ENCODE results near the gene FNDC10. TPM values are rescaled to one million over a fixed set of nuclear protein-coding genes. Genes with fewer than 3 reads are reported as not detected.
A peak's percentile ranks its signal among the peaks of the same experiment; 100 is the strongest.

The FNDC10 gene
- total RNA-seq, 1 donor from 2014 or later, result 7.4 TPM

GRCh38 chr1:1593834-1594601 lies 5.9 kb downstream of the FNDC10 start:
- no peak overlapping the region for H3K4me2 ChIP-seq (ENCODE audit: low read length)
- peaks cover 7% of the 10 kb centered on the region for H3K27me3 ChIP-seq (ENCODE audit: insufficient read depth, low read length)
- peaks cover 5% of the 10 kb centered on the region for H4K20me1 ChIP-seq (ENCODE audit: insufficient read depth, low read length)
- peaks cover 4% of the 10 kb centered on the region for H3K27me3 Mint-ChIP-seq (ENCODE audit: low read depth, unreplicated experiment)
- H3K79me2 ChIP-seq (ENCODE audit: insufficient read depth, low read length), result no peaks in the 10 kb centered on the region
- H3K27ac Mint-ChIP-seq (ENCODE audit: unreplicated experiment), result no peak overlapping the region
- no peak for TF ChIP-seq EZH2 (IDR thresholded peaks at IDR 0.05; ENCODE audit: insufficient read depth, low read length)
- TF ChIP-seq CTCF (IDR thresholded peaks at IDR 0.05; ENCODE audit: insufficient read depth, low read depth, low read length), result no peak
- no peaks in the 10 kb centered on the region for H3K9me3 ChIP-seq (ENCODE audit: insufficient read depth, low read depth, low read length)
- H3K36me3 ChIP-seq (ENCODE audit: insufficient read depth, low read length), result no peaks in the 10 kb centered on the region
- no peak overlapping the region for H3K4me3 Mint-ChIP-seq (ENCODE audit: unreplicated experiment)
- DNase-seq (ENCODE audit: low read depth), result no peak
- no peak for FAIRE-seq
- no peak overlapping the region for H3K9ac ChIP-seq (ENCODE audit: low read length)
- no peaks in the 10 kb centered on the region for H3K36me3 Mint-ChIP-seq (ENCODE audit: low read depth, unreplicated experiment)
- H3K9me3 Mint-ChIP-seq (ENCODE audit: unreplicated experiment), result no peaks in the 10 kb centered on the region
- peaks cover 6% of the 10 kb centered on the region for H3K4me1 ChIP-seq (ENCODE audit: insufficient read depth, low read length)
- no peak overlapping the region for H2AFZ ChIP-seq (ENCODE audit: low read depth, low read length)
- no peak overlapping the region for H3K27ac ChIP-seq (ENCODE audit: low read depth, low read length)
- peaks cover 3% of the 10 kb centered on the region for H3K4me1 Mint-ChIP-seq (ENCODE audit: low read depth, unreplicated experiment)
- no peak overlapping the region for H3K4me3 ChIP-seq (ENCODE audit: insufficient read depth, low read depth, low read length)

GRCh38 chr1:1591452-1591851 lies 8.5 kb downstream of the FNDC10 start:
- Histone ChIP-seq H4K20me1 (ENCODE audit: insufficient read depth, low read length) (no peaks in the 10 kb centered on the region), H3K36me3 (ENCODE audit: insufficient read depth, low read length) (no peaks in the 10 kb centered on the region), H3K27ac (ENCODE audit: low read depth, low read length) (no peak overlapping the region), H3K27me3 (ENCODE audit: insufficient read depth, low read length) (peaks cover 5% of the 10 kb centered on the region), H3K79me2 (ENCODE audit: insufficient read depth, low read length) (no peaks in the 10 kb centered on the region), H3K4me3 (ENCODE audit: insufficient read depth, low read depth, low read length) (no peak overlapping the region), H2AFZ (ENCODE audit: low read depth, low read length) (peak overlapping the region; percentile 50), H3K4me2 (ENCODE audit: low read length) (no peak overlapping the region), H3K4me1 (ENCODE audit: insufficient read depth, low read length) (no peaks in the 10 kb centered on the region), H3K9me3 (ENCODE audit: insufficient read depth, low read depth, low read length) (no peaks in the 10 kb centered on the region), H3K9ac (ENCODE audit: low read length) (no peak overlapping the region)
- no peak for TF ChIP-seq EZH2 (IDR thresholded peaks at IDR 0.05; ENCODE audit: insufficient read depth, low read length)
- no peak for TF ChIP-seq CTCF (IDR thresholded peaks at IDR 0.05; ENCODE audit: insufficient read depth, low read depth, low read length)
- H3K9me3 Mint-ChIP-seq (ENCODE audit: unreplicated experiment), result no peaks in the 10 kb centered on the region
- H3K27me3 Mint-ChIP-seq (ENCODE audit: low read depth, unreplicated experiment), result peaks cover 4% of the 10 kb centered on the region
- no peak for FAIRE-seq
- peaks cover 4% of the 10 kb centered on the region for H3K4me1 Mint-ChIP-seq (ENCODE audit: low read depth, unreplicated experiment)
- DNase-seq (ENCODE audit: low read depth), result no peak
- no peaks in the 10 kb centered on the region for H3K36me3 Mint-ChIP-seq (ENCODE audit: low read depth, unreplicated experiment)
- H3K27ac Mint-ChIP-seq (ENCODE audit: unreplicated experiment), result no peak overlapping the region
- H3K4me3 Mint-ChIP-seq (ENCODE audit: unreplicated experiment), result no peak overlapping the region

GRCh38 chr1:1583347-1584010 lies 16.5 kb downstream of the FNDC10 start:
- no peaks in the 10 kb centered on the region for H3K36me3 ChIP-seq (ENCODE audit: insufficient read depth, low read length)
- H3K27me3 ChIP-seq (ENCODE audit: insufficient read depth, low read length), result peaks cover 28% of the 10 kb centered on the region
- H3K4me1 ChIP-seq (ENCODE audit: insufficient read depth, low read length), result no peaks in the 10 kb centered on the region
- no peaks in the 10 kb centered on the region for H3K79me2 ChIP-seq (ENCODE audit: insufficient read depth, low read length)
- H3K4me3 ChIP-seq (ENCODE audit: insufficient read depth, low read depth, low read length), result no peak overlapping the region
- H2AFZ ChIP-seq (ENCODE audit: low read depth, low read length), result no peak overlapping the region
- no peaks in the 10 kb centered on the region for H3K36me3 Mint-ChIP-seq (ENCODE audit: low read depth, unreplicated experiment)
- no peak overlapping the region for H3K27ac ChIP-seq (ENCODE audit: low read depth, low read length)
- H3K4me2 ChIP-seq (ENCODE audit: low read length), result no peak overlapping the region
- DNase-seq (ENCODE audit: low read depth) (no peak), FAIRE-seq (no peak)
- H3K4me3 Mint-ChIP-seq (ENCODE audit: unreplicated experiment), result no peak overlapping the region
- H3K27ac Mint-ChIP-seq (ENCODE audit: unreplicated experiment), result no peak overlapping the region
- H3K9me3 ChIP-seq (ENCODE audit: insufficient read depth, low read depth, low read length), result no peaks in the 10 kb centered on the region
- H4K20me1 ChIP-seq (ENCODE audit: insufficient read depth, low read length), result no peaks in the 10 kb centered on the region
- H3K27me3 Mint-ChIP-seq (ENCODE audit: low read depth, unreplicated experiment), result peaks cover 45% of the 10 kb centered on the region
- peaks cover under 1% of the 10 kb centered on the region for H3K4me1 Mint-ChIP-seq (ENCODE audit: low read depth, unreplicated experiment)
- TF ChIP-seq CTCF (IDR thresholded peaks at IDR 0.05; ENCODE audit: insufficient read depth, low read depth, low read length), result no peak
- no peak for TF ChIP-seq EZH2 (IDR thresholded peaks at IDR 0.05; ENCODE audit: insufficient read depth, low read length)
- H3K9me3 Mint-ChIP-seq (ENCODE audit: unreplicated experiment), result no peaks in the 10 kb centered on the region
- H3K9ac ChIP-seq (ENCODE audit: low read length), result no peak overlapping the region
